ENCODE data around the gene SMC3. TPM values are rescaled to one million over a fixed set of nuclear protein-coding genes. Genes with fewer than 3 reads are reported as not detected.

The SMC3 gene
- total RNA-seq, 2 experiments from 2014 or later: 69.7 to 71.2 TPM

- ChIA-PET POLR2A (no interaction called here), CTCF (interaction anchor here (0.7 kb wide), 1 partner anchor 11 kb away, joined by 3 read pairs; no protein-coding TSS in a partner anchor)
- TF ChIP-seq CTCF (IDR thresholded peaks at IDR 0.05): no peak
- no peak overlapping the region for H3K4me3 Mint-ChIP-seq
- H3K36me3 Mint-ChIP-seq (ENCODE audit: low read depth): no peaks in the 10 kb centered on the region
- peaks cover 3% of the 10 kb centered on the region for H3K27me3 Mint-ChIP-seq
- intact Hi-C loops (cut with micrococcal nuclease): no loop called here
- DNase-seq: no peak
- H3K9me3 Mint-ChIP-seq: no peaks in the 10 kb centered on the region
- H3K4me1 Mint-ChIP-seq (ENCODE audit: low read depth): no peaks in the 10 kb centered on the region
- ATAC-seq: no peak
- no peak overlapping the region for H3K27ac Mint-ChIP-seq
These were observed 62.2 kb downstream of the SMC3 start for GRCh38 chr10:110629680-110630191.

- H3K4me3 Mint-ChIP-seq: no peak overlapping the region
- DNase-seq: no peak
- CTCF ChIA-PET: interaction anchor here (1.3 to 1.9 kb wide), 3 partner anchors 9 to 40 kb away, joined by 3 to 6 read pairs (median 4); no protein-coding TSS in a partner anchor
- H3K27me3 Mint-ChIP-seq: peaks cover 3% of the 10 kb centered on the region
- TF ChIP-seq CTCF (IDR thresholded peaks at IDR 0.05): no peak
- ATAC-seq: no peak
- intact Hi-C loops (cut with micrococcal nuclease): no loop called here
- no peak overlapping the region for H3K27ac Mint-ChIP-seq
- no peaks in the 10 kb centered on the region for H3K36me3 Mint-ChIP-seq (ENCODE audit: low read depth)
- POLR2A ChIA-PET: no interaction called here
- H3K9me3 Mint-ChIP-seq: no peaks in the 10 kb centered on the region
- H3K4me1 Mint-ChIP-seq (ENCODE audit: low read depth): no peaks in the 10 kb centered on the region
These were observed 64.4 kb downstream of the SMC3 start for GRCh38 chr10:110631934-110632333.

GRCh38 chr10:110632591-110633215 is 65.2 kb downstream of the SMC3 start:
- CTCF ChIA-PET: interaction anchor here (1.5 to 1.9 kb wide), 2 partner anchors 10 to 21 kb away, joined by 4 to 6 read pairs; no protein-coding TSS in a partner anchor

GRCh38 chr10:110634527-110635209 is 67.2 kb downstream of the SMC3 start:
- ChIA-PET POLR2A (no interaction called here), CTCF (no interaction called here)
- Mint-ChIP-seq H3K4me3 (no peak overlapping the region), H3K9me3 (no peaks in the 10 kb centered on the region), H3K27me3 (peaks cover 8% of the 10 kb centered on the region), H3K36me3 (ENCODE audit: low read depth) (no peaks in the 10 kb centered on the region), H3K27ac (no peak overlapping the region), H3K4me1 (ENCODE audit: low read depth) (no peaks in the 10 kb centered on the region)
- no peak for DNase-seq
- TF ChIP-seq CTCF (IDR thresholded peaks at IDR 0.05): no peak
- no peak for ATAC-seq
- intact Hi-C loops (cut with micrococcal nuclease): no loop called here

More at GRCh38 chr10:110632591-110633215, 65.2 kb downstream of the SMC3 start:
- H3K36me3 Mint-ChIP-seq (ENCODE audit: low read depth): no peaks in the 10 kb centered on the region
- POLR2A ChIA-PET: no interaction called here
- H3K4me1 Mint-ChIP-seq (ENCODE audit: low read depth): no peaks in the 10 kb centered on the region
- no peak for ATAC-seq
- no peak for TF ChIP-seq CTCF (IDR thresholded peaks at IDR 0.05)
- no peak overlapping the region for H3K27ac Mint-ChIP-seq
- H3K9me3 Mint-ChIP-seq: no peaks in the 10 kb centered on the region
- intact Hi-C loops (cut with micrococcal nuclease): no loop called here
- DNase-seq: no peak
- peaks cover 3% of the 10 kb centered on the region for H3K27me3 Mint-ChIP-seq
- H3K4me3 Mint-ChIP-seq: no peak overlapping the region

GRCh38 chr10:110636572-110636931 is 69.1 kb downstream of the SMC3 start:
- H3K4me1 Mint-ChIP-seq (ENCODE audit: low read depth): peaks cover 9% of the 10 kb centered on the region
- no peak for TF ChIP-seq CTCF (IDR thresholded peaks at IDR 0.05)
- no peaks in the 10 kb centered on the region for H3K9me3 Mint-ChIP-seq
- ChIA-PET POLR2A (no interaction called here), CTCF (no interaction called here)
- no peak overlapping the region for H3K27ac Mint-ChIP-seq
- H3K4me3 Mint-ChIP-seq: no peak overlapping the region
- DNase-seq (no peak), ATAC-seq (no peak)
- no peaks in the 10 kb centered on the region for H3K36me3 Mint-ChIP-seq (ENCODE audit: low read depth)
- intact Hi-C loops (cut with micrococcal nuclease): no loop called here
- peaks cover 12% of the 10 kb centered on the region for H3K27me3 Mint-ChIP-seq
